HG02884 (cell line): Measurements from ENCODE around the gene B3GALT2.

ENCODE experiments used
- ATAC-seq: cut with Tn5 transposase; IDR thresholded peaks from one replicate; pipeline ENCODE4 v1.9.1; 2021; ENCODE audit warnings: mild to moderate bottlenecking, moderate library complexity; ENCODE audit not compliant: unreplicated experiment

Gene B3GALT2

DNA sequence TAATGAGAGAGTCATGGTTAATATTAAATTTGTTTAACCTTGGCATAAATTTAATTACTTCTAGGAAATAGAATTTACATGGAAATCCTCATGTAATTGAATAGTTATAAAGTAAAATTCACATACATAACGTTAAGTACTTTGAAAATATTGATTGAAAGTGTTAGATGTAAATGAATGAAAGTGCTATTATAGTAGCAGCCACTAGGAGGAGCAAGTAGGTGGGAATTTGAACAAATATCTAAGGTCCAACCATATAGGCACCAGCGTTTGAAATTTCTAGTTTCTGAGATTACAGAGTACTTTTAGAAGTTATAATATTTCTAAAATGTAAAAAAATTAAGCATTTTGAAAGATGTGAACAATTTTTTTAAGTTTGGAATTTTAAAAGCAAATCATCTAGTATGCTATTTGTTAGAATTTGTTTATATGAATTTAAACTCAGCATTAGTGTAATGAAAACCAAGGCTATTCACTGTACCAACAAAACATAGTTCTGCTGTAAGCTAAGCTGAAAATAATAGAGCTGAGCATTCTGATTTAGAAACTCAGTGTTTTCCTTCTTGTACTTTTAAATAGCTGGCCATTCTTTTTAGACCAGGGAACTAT lies 3.3 kb downstream of the B3GALT2 start:
- ATAC-seq = peak; percentile 48

DNA sequence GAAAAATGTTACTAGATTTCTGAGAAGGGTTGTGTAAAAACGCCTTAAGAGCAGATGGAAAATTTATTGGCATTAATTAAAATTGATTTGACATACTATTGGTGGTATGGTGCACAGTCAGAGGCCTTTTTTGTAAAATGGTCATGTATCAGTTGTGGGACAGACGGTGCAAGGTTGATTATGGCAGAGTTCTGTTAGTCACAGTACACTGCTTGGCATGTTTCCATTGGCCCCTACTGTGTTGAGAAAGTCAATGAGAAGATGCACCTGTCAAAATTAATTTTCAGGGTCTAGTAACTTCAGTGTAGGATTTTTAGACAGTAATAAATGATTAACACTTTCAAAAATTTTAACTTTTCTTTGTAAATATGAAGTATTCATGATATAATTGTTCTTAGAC lies 4.4 kb downstream of the B3GALT2 start:
- no peak for ATAC-seq

DNA sequence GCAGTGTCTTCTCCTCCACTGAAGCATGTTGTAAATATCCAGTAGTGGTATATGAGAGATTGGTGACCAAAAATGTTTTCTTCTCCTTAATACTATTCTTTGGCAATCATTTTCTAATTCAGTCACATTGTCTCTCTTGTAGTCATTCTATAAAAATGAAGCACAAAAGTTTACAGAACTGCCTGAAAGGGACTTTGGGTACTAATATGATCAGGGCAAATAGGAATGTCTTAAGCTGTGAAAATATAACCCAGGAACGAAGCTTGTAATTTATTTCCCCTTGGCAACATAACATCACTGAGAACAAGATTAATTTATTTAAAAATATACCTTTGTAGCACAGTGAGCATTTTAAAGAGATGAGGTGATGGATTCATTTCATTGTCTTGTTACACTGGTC lies 4.9 kb downstream of the B3GALT2 start:
- no peak for ATAC-seq

DNA sequence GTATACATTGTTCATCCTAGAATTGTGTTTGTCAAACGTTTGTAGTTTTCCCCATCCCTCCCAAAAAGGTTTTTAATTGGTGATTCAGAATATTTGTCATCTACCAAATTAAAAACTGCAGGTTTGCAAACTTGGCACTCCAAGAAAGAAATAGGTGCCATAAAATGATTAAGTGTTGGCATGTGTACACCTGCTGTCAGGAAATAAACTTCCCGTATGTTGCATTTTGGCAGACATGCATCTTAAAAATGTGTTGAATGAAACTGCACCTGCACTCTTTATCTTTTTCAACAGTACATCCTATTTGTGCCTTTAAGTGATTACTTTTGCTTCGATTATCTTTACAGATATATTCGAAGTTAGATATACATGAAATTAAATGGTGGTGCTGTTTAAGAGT lies 7.3 kb downstream of the B3GALT2 start:
- no peak for ATAC-seq

DNA sequence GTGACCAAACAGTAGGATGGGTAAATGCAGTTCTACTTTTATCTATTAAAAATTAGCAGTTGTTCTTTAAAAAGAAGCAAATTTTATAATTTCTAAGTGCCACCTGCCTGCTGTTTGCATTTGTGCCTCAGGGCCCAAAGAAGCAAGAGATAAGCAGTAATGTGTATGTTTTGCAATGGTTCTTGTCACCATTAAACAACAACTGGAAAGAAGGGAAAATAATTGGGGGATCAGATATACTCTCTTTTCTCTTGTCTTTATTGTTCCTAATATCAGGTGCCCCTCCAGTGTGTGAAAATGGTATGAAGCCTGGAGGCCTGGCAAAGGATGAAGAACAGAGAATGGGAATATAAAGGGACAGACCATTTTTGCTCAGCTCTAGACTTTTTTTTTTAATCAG lies 9.6 kb downstream of the B3GALT2 start:
- no peak for ATAC-seq

DNA sequence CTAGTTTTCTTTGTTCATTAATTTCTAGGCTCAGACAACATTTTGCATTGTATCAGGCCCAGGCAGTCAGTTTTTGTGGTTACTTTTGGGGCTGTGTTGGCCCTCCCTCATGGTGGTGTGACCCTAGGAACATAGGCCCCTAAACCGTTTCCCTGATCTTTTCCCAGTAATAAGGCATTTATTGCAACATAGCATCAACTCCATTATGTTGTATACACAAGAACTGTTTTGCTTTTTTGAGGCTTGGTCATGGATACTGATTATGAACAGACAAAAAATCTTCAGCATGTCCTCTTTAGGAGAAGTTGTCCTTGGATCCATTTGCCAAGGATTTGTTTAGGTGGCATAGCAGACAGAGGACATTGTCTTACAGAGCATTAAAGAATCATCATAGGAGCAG lies 10.3 kb downstream of the B3GALT2 start:
- ATAC-seq = no peak

DNA sequence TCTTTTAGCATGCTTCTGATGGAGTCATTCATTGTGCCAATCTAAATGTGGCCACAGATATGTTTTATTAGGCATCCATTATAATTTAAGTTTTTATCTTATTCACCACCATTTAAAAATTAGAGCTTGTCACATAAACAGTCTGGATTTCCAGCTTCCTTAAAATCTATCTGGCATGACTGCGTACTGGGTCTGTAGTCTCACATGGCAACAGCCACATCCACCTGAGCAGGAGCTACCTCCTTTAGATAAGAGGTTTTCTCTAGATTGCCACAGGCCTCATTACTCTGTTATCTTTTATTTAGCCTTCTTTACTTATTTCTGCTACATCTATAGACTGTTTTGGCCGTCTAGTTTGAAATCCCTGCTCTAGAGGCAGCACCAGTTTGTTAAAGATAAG lies 29.1 kb downstream of the B3GALT2 start:
- no peak for ATAC-seq

DNA sequence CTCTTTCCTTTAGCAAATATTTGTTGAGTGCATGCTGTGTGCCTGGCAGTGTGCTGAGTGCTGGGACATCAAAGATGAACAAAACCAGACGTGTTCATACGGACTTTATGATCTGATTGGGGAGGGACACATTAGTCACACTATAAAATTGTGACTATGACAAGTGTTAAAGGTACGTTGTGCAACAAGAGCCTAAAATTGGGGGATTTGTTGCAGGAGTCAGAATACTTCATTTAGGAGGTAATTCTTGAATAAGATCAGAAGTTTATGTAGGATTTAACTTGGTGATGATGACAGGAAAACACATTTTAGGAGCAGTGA lies 29.6 kb downstream of the B3GALT2 start:
- no peak for ATAC-seq

DNA sequence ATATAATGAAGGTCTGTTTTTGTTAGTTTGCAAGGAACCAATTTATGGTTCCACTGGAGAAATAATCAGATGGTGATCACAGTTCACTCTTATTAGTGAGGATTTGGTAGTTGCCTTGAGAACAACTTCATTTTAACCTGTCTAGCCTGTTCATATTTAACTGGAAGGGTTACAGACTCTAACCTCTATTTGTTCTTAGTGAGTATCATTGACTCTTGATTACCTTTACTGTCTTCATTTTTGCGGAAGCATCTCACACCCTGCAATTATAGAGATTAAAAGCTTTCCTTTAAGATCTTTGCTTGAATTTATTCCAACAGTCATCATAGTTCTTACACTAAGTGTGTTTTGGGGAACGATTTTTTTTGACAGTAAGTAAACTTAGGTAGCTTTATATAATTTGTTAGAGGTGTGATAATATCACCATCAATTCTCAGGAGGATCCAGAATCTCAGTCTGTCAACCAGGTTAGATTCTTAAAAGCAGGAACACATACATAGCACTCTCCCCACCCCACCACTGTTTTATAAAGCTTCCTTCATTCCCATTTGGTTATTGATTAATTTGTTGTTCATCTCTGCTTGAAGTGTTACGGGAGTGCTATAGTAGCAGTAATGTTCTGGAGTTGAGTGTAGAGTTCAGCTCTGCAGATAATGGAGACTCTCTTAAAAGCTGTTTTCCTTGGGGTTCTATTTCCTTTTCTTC lies 30.1 kb downstream of the B3GALT2 start:
- ATAC-seq = no peak

DNA sequence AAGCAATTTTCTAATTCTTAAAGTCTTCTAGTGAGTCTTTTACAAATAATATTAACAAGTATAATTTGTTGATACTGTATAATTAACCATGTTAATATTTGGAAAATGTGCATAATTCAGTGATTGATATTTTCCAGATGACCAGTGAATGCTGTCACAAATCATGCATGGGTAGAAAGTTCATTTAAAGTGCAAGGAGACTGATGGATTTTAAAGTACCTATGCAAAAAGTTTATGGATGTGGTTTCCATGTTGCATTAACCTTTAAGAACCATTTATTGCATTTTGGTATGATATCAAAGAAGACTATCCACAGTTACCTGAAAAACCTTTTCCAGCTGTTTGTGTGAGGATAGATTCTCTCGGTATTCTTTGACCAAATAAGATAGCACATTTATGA lies 41.4 kb downstream of the B3GALT2 start:
- no peak for ATAC-seq

DNA sequence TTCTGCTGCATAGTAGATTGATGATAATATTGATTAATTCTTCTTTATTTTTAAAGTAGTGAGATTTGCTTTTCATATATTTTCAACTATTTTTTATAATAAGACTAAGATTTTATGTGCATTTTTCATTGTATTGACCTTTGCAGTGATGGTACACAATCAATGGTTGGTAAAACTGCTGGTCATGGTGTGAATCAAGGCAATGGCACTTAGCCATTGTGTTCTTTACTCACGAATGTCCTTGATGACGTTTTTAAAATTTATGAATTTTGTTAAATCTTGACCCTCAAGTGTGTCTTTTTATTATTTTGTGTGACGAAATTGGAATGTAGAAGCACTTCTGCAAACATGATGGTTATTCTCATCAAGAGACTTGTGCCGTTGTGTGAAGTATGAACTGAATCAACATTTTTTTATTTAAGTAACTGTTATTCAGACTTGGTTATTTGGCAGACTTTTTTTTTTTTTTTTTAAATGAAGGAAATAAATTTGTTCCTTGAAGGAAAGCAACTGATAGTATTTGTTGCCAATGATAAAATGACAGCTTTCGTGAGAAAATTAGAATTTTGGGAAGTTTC lies 42.0 kb downstream of the B3GALT2 start:
- no peak for ATAC-seq

DNA sequence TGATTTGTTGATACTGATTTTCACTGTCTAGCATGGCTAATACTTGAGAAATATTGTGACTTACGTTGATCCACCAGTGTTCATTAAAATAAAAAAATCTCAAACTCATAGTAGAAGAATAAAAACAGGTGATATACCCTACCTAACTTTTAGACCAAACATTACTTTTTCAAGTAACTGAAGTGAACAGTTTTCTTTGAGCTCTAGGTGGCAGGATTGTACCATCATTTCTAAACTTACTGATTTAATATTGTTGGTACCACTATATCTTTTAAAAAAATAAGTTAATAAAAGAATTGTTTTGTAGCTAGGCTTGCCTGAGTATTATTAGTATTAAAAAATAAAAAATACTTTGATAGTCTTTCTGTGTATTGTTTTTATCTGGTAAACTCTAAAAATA lies 43.1 kb downstream of the B3GALT2 start:
- no peak for ATAC-seq

DNA sequence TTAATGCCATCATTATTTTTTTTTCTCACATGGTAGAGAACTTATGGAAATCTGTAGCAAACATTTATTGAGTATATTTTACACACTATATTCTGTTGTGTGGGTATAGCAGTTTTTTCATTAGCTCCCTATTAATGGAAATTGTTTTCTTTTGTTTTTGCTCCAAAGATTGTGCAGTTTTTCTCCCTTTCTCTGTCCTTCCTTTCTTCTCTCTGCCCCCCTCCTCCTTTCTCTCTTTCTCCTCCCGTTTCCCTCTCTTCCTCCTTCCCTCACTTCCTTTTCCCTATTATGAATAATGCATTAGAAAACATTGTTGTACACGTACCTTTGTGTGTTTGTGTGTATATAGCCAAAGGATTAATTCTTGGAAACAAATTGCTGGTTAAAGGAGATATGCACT lies 44.0 kb downstream of the B3GALT2 start:
- no peak for ATAC-seq

DNA sequence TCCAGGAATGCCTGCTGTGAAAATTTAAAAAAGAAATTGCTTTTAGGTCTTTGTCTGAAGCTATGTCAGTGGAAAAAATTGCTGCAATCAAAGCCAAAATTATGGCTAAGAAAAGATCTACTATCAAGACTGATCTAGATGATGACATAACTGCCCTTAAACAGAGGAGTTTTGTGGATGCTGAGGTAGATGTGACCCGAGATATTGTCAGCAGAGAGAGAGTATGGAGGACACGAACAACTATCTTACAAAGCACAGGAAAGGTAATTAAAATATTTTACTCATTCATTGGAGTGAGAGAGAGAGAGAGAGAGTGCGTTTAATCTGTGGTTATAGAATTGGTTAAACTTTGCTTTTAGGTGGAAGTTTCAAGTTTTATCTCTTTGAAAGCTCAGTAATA lies 44.6 kb downstream of the B3GALT2 start:
- no peak for ATAC-seq

DNA sequence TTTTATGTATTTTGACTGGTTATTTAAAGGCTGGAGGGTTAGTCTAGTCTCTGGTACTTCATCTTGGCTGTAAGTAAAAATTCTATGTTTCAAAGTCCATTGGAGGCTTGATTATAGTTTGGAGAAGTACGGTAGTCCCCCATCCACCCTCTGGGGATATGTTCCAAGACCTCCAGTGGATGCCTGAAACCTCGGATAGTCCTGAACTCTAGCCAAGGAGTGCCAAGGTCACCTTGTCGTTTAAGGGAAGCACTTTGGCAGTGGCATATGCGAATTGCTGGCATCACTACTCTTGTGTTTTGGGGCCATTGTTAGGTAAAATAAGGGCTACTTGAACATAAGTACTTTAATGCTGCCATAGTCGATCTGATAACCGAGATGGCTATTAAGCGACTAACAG lies 46.2 kb downstream of the B3GALT2 start:
- ATAC-seq = no peak

DNA sequence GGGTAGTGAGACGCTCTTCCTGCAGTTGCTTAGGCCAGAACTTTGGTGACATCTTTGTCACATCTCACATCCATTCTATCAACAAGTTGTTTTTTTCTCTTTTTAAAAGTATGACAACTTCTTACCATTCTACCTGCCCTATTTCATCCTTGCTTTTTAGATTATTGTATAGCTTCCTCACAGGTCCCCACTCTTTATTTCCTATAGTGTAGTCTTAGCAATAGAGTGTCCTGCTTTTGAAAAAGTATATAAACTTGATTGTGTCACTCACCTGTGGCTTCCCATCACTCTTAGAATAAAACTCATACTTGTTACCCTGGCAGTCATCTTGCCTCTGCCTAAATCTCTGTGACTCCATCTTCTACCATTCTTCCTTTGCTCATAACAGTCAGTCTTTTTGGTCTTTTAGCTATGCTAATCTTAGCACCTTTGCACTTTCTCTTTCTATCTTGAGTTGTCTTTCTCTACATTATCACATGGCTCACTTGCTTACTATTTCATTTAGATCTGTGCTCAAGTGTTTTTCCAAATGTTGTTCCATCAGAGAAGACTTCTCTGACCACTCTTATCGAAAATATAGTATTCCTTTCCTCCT lies 55.0 kb downstream of the B3GALT2 start:
- ATAC-seq = peak; percentile 65
